GM12872 (cell line): ENCODE measurements around the gene SETD9.

Source experiments
- TF ChIP-seq, protein P1 (sequence below): IDR thresholded peaks from 3 replicates; pipeline ENCODE4 v1.5.1; 2011; ENCODE audit warnings: low read depth, mild to moderate bottlenecking, low read length, moderate library complexity; ENCODE audit not compliant: insufficient read depth

SETD9 gene, protein sequence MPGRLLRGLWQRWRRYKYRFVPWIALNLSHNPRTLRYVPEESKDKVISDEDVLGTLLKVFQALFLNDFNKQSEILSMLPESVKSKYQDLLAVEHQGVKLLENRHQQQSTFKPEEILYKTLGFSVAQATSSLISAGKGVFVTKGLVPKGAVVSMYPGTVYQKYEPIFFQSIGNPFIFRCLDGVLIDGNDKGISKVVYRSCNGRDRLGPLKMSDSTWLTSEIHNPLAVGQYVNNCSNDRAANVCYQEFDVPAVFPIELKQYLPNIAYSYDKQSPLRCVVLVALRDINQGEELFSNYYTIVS

DNA sequence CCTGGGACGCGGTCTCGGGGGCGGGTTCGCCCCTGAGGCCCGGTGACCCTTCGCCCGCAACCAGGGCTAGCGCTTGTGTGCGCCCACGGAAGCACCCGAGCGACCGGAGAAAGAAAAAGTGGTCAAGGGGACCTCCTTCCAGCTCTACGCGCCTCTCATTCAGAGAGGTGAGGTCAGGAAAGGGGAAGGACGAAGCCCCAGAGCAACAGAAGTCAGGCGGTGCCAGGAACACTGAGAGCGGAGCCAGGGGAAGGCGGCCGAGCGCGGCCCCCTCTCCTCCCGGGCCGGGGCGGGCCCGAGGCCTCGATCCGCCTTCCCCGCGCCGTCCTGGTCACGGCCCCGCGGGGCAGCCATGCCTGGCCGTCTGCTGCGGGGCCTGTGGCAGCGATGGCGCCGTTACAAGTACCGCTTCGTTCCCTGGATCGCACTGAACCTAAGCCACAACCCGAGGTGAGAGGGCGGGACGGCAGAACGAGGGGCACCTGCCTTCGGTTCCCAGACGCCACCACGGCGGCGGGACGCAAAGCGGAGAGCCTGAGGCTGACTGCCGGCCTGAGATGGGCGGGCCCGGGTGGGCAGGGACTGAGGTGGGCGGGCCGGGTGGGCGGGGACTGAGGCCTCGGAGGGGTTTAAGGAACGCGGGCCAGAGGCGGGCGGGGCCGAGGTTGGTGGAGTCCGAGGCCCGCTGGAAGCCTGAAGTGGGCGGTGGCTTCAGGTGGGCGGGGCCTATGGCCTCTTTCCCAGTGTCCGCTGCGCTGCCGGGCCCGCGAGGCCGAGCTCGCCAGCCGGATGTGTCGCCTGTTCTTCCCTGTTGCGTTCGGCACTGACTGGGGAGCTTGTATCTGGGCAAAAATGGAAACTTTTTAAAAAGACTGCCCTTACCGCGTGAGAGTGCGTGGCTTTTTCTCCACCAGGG is at the start of gene SETD9:
Gene SETD9 (plus strand): TSS at position 303 of the 916 bp plus-strand sequence. CDS start 50 bp downstream, at position 353.
- TF ChIP-seq, protein P1, sequence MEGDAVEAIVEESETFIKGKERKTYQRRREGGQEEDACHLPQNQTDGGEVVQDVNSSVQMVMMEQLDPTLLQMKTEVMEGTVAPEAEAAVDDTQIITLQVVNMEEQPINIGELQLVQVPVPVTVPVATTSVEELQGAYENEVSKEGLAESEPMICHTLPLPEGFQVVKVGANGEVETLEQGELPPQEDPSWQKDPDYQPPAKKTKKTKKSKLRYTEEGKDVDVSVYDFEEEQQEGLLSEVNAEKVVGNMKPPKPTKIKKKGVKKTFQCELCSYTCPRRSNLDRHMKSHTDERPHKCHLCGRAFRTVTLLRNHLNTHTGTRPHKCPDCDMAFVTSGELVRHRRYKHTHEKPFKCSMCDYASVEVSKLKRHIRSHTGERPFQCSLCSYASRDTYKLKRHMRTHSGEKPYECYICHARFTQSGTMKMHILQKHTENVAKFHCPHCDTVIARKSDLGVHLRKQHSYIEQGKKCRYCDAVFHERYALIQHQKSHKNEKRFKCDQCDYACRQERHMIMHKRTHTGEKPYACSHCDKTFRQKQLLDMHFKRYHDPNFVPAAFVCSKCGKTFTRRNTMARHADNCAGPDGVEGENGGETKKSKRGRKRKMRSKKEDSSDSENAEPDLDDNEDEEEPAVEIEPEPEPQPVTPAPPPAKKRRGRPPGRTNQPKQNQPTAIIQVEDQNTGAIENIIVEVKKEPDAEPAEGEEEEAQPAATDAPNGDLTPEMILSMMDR, result no peak

DNA sequence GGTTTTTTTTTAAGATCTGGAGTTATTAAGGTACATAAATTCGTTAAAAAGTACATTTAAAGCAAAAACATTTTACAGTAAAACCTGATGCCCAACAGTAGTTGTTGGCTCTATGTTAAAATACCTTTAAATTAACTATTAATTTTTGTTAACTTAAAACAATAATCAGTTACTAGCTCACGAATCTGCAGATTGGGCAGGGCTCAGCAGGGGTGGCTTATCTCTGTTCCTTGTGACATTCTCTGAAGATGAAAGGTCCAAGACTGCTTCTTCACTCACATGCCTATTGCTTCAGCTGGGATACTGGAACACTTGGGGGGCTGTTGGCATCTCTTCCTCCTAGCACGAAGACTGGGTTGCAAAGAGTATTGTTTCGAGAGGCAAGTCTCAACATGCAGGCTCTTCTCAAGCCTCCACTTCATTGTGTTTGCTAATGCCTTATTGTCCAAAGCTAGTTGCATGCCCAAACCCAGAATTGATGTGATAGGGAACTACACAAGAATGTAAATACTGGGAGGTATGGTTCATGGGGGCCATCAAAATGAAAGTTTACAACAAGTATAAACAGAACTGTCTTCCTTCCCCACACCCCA is 47.4 kb upstream of the SETD9 start:
- TF ChIP-seq, protein P1, result no peak

DNA sequence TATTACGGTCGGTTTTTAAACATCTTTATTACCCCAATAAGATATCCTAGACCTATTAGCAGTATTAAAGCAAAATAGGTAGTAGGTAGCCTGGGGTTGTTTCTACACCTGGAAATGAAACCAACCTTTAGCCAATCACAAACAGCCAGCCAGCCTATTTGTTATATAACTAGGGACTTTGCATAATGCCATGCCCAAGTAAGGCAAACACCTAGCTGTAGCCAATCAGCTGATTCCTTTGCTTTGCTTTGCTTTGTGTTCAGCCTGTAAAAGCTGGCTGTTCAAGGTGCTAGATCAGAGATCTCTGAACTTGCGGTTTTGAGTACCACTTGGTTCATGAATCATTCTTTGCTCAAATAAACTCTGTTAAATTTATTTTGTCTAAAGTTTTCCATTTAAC is 46.5 kb upstream of the SETD9 start:
- TF ChIP-seq, protein P1, result no peak

DNA sequence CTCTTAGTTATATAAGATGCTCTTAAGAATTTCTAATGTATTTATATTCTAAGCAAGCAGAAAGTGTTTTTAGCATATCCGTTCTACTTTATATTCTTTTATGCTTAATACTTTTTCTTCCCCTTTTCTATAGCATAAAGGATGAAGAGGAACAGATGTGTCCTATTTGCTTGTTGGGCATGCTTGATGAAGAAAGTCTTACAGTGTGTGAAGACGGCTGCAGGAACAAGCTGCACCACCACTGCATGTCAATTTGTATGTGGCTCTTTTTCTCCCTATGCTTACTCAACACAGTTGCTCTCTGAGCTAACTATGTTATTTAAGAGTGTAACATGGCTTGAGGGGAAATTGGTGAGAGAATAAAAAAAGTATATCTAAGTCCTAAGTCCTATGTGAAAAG is 37.6 kb upstream of the SETD9 start:
- TF ChIP-seq, protein P1, result no peak

DNA sequence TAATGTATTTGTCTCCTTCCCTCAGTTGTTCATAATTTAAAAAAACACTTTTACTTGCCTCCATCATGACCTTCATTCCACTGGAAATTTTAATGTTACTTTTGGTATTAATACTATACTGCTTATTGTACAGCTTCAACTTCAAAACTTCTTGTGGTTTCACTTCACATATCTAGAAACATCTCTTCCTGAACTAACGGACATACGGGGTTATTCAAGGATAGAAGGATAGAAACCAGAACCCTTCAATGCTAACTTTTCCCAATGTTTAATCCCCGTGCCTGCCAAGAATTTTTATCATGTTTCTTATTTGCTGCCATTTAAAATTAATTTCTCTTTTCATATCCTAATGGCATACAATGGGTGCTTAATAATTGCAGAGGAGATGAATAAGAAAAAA is 36.3 kb upstream of the SETD9 start:
- TF ChIP-seq, protein P1, result no peak

DNA sequence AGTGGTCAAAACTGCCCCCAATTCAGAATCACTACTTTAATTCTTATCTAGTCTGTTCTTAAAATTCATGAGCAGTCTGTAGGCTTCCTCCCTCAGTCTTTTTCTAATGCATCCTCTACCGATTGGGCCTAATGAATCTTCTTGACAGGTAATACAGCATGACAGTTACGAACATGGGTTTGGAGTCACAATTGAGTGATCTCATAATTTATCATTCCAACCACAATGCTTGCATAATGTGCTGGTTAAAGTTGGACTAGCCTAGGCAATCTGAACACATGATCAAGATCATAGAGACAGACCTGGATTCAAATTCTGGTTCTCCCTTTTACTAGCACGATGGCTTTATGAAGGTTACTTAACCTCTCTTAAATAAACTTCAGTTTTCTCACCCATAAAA is 33.1 kb upstream of the SETD9 start:
- TF ChIP-seq, protein P1, result no peak

DNA sequence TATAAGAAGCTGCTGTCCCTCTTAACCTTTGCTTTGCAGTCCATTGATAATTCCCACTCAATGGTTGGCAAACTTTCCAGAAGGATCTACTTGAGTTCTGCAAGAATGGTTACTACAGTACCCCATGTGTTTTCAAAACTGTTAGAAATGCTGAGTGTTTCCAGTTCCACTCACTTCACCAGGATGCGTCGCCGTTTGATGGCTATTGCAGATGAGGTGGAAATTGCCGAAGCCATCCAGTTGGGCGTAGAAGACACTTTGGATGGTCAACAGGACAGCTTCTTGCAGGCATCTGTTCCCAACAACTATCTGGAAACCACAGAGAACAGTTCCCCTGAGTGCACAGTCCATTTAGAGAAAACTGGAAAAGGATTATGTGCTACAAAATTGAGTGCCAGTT is 27.8 kb upstream of the SETD9 start:
- TF ChIP-seq, protein P1, result no peak
